Suprapubic skin (tissue), 4 donors: ENCODE measurements around the gene FERD3L.

ENCODE experiments used
- EP300 ChIP-seq: sonication (generic); formaldehyde crosslinking; IDR thresholded peaks from one replicate; pipeline ENCODE4 v1.6.1; 2017; ENCODE audit warnings: antibody characterized with exemption
- POLR2A ChIP-seq, 2 donors: fragments of 450-650 bp; IDR thresholded peaks; one replicate each; pipeline ENCODE4 v1.6.1; 2017; ENCODE audit warnings: antibody characterized with exemption in 2 of 2, mild to moderate bottlenecking in 2 of 2, moderate library complexity in 2 of 2
- POLR2AphosphoS5 ChIP-seq, 3 donors: sonication (generic); formaldehyde crosslinking; IDR thresholded peaks; one replicate each; pipeline ENCODE4 v1.6.1; 2017; ENCODE audit warnings: antibody characterized with exemption in 3 of 3
- TF ChIP-seq, protein P1 (sequence below), 2 donors: fragments of 200-600 bp in 1 of 2; fragments of 450-650 bp in 1 of 2; sonication (generic) in 1 of 2; IDR thresholded peaks; one replicate each; pipeline ENCODE4 v1.5.1; 2016 to 2019; ENCODE audit warnings: antibody characterized with exemption in 2 of 2, mild to moderate bottlenecking in 1 of 2, moderate library complexity in 1 of 2

DNA sequence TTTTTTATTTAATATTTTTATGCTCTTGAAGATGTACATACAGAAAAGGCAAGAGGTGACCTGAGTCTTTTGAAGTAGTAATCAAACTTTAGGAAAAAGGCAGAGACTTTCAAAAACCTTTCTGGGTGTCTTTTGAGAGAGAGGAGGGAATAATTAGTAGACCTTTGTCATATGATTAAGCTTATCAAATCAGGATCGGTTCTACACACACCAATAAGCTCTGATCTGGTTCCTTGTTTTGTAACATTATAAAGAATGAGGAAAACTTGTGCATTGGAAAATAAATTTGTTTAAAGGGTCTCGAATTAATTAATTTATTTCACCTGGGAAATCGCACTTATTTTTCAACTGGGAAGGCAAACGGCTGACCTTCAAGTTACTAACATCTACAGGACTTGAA lies 39.7 kb downstream of the FERD3L start:
- TF ChIP-seq, protein P1, sequence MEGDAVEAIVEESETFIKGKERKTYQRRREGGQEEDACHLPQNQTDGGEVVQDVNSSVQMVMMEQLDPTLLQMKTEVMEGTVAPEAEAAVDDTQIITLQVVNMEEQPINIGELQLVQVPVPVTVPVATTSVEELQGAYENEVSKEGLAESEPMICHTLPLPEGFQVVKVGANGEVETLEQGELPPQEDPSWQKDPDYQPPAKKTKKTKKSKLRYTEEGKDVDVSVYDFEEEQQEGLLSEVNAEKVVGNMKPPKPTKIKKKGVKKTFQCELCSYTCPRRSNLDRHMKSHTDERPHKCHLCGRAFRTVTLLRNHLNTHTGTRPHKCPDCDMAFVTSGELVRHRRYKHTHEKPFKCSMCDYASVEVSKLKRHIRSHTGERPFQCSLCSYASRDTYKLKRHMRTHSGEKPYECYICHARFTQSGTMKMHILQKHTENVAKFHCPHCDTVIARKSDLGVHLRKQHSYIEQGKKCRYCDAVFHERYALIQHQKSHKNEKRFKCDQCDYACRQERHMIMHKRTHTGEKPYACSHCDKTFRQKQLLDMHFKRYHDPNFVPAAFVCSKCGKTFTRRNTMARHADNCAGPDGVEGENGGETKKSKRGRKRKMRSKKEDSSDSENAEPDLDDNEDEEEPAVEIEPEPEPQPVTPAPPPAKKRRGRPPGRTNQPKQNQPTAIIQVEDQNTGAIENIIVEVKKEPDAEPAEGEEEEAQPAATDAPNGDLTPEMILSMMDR (IDR thresholded peaks at IDR 0.05), result no peak
- TF ChIP-seq POLR2A (IDR thresholded peaks at IDR 0.05), result no peak
- TF ChIP-seq EP300, result no peak
- no peak for TF ChIP-seq POLR2AphosphoS5 (IDR thresholded peaks at IDR 0.05)
